GM21390 (cell line): ENCODE measurements around the gene RBBP8NL.

Experiments
- ATAC-seq: cut with Tn5 transposase; IDR thresholded peaks from one replicate; pipeline ENCODE4 v1.9.1; 2021; ENCODE audit not compliant: unreplicated experiment

The RBBP8NL gene

GRCh38 chr20:62427172-62428001 lies at the start of gene RBBP8NL:
Gene RBBP8NL (minus strand): TSS chr20:62427539. CDS start chr20:62419647, 7,892 bp downstream.
- ATAC-seq: no peak

GRCh38 chr20:62476056-62476838 lies 48.9 kb upstream of the RBBP8NL start:
- ATAC-seq: no peak

GRCh38 chr20:62475772-62476055 lies 48.4 kb upstream of the RBBP8NL start, which contains the start of gene GATA5:
Gene GATA5 (minus strand): TSS chr20:62475995. CDS start chr20:62475521, 474 bp downstream.
- no peak for ATAC-seq

- ATAC-seq: no peak
Measured at GRCh38 chr20:62475027-62475771, 47.9 kb upstream of the RBBP8NL start.

- ATAC-seq: no peak
Measured at GRCh38 chr20:62474604-62475026, 47.3 kb upstream of the RBBP8NL start.

- ATAC-seq: no peak
Measured at GRCh38 chr20:62473717-62474603, 46.6 kb upstream of the RBBP8NL start.

GRCh38 chr20:62472941-62473585 lies 45.7 kb upstream of the RBBP8NL start:
- no peak for ATAC-seq

- ATAC-seq: no peak
Measured at GRCh38 chr20:62472138-62472940, 45.0 kb upstream of the RBBP8NL start.

GRCh38 chr20:62470459-62470858 lies 43.1 kb upstream of the RBBP8NL start:
- ATAC-seq: no peak

- ATAC-seq: no peak
Measured at GRCh38 chr20:62470001-62470400, 42.7 kb upstream of the RBBP8NL start.

- no peak for ATAC-seq
Measured at GRCh38 chr20:62469352-62469751, 42.0 kb upstream of the RBBP8NL start.

GRCh38 chr20:62466806-62467537 lies 39.6 kb upstream of the RBBP8NL start:
- ATAC-seq: no peak

GRCh38 chr20:62466072-62466760 lies 38.9 kb upstream of the RBBP8NL start:
- ATAC-seq: no peak

GRCh38 chr20:62464990-62465389 lies 37.7 kb upstream of the RBBP8NL start:
- ATAC-seq: no peak

- no peak for ATAC-seq
Measured at GRCh38 chr20:62464425-62464770, 37.1 kb upstream of the RBBP8NL start.

GRCh38 chr20:62463651-62464424 lies 36.5 kb upstream of the RBBP8NL start:
- ATAC-seq: no peak

- no peak for ATAC-seq
Measured at GRCh38 chr20:62462976-62463592, 35.7 kb upstream of the RBBP8NL start.
